ENCODE data around the gene RBM41. TPM values are rescaled to one million over a fixed set of nuclear protein-coding genes. Genes with fewer than 3 reads are reported as not detected.
"Not testable (repeated sequence)": the region's sequence is repeated elsewhere in the genome, so short reads cannot be mapped to it uniquely, and the experiment has no call there.

RBM41 gene
- total RNA-seq, 4 donors from 2014 or later: 9.9 to 16.0 (median 13.2) TPM

DNA sequence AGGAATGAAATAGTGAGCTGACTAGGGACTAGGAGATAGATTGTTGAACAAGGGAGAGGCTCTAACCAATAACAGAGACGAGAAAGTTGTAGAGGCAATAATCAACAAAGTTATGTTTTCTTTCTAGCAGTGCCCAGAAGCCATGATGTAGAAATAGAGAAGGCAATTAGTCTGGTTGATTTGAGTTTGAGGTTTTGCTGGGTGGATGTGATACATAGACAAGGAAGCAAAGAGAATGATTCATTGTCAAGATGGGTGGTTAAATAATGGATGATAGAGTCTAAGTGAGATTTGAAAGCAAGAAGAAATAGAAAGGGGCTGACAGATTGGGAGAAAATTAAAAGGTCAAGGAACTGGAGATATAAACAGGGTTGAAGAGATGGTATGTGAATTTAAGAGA is 11.2 kb downstream of the RBM41 start:
- ATAC-seq: no peak
- H3K4me3 ChIP-seq: no peak overlapping the region
- TF ChIP-seq, protein P1, sequence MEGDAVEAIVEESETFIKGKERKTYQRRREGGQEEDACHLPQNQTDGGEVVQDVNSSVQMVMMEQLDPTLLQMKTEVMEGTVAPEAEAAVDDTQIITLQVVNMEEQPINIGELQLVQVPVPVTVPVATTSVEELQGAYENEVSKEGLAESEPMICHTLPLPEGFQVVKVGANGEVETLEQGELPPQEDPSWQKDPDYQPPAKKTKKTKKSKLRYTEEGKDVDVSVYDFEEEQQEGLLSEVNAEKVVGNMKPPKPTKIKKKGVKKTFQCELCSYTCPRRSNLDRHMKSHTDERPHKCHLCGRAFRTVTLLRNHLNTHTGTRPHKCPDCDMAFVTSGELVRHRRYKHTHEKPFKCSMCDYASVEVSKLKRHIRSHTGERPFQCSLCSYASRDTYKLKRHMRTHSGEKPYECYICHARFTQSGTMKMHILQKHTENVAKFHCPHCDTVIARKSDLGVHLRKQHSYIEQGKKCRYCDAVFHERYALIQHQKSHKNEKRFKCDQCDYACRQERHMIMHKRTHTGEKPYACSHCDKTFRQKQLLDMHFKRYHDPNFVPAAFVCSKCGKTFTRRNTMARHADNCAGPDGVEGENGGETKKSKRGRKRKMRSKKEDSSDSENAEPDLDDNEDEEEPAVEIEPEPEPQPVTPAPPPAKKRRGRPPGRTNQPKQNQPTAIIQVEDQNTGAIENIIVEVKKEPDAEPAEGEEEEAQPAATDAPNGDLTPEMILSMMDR (IDR thresholded peaks at IDR 0.05 in 4 of 5, conservative IDR thresholded peaks at IDR 0.05 in 1 of 5): no peak
- no peak for TF ChIP-seq POLR2A (IDR thresholded peaks at IDR 0.05)
- H3K9me3 ChIP-seq: no peaks in the 10 kb centered on the region
- no peaks in the 10 kb centered on the region for H3K36me3 ChIP-seq
- H3K27me3 ChIP-seq: peaks cover 0 to 6% (median 0%) of the 10 kb centered on the region in 3 donors
- H3K4me1 ChIP-seq: no peaks in the 10 kb centered on the region
- DNase-seq: no peak
- intact Hi-C loops (cut with DNase I; ENCODE audit: low total_unique reads) (no loop called here), in situ Hi-C loops (cut with MboI; ENCODE audit: low sequenced_read_pairs in 4 of 4) (no loop called here)
- H3K27ac ChIP-seq: no peak overlapping the region

DNA sequence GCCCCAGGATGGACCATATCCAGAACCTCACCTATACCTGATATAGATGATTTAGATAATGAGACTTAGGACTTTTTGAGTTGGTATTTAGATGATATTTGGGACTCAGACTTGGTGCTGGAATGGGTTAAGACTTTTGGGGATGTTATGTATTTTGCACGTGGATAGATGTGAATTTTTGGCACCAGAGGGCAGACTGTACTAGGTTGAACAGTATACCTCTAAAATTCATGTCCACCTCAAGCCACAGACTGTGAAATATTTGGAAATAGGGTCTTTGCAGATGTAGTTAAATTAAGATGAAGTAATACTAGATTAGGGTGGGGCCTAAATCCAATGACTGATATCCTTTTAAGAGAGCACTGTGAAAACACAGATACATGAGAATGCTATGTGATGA is 15.6 kb downstream of the RBM41 start:
- H3K27ac ChIP-seq: no peak overlapping the region
- H3K9me3 ChIP-seq: no peaks in the 10 kb centered on the region
- in situ Hi-C loops (cut with MboI; ENCODE audit: low sequenced_read_pairs in 4 of 4) (no loop called here), intact Hi-C loops (cut with DNase I; ENCODE audit: low total_unique reads) (no loop called here)
- DNase-seq (no peak), ATAC-seq (no peak)
- H3K36me3 ChIP-seq: no peaks in the 10 kb centered on the region
- H3K4me1 ChIP-seq: no peaks in the 10 kb centered on the region
- TF ChIP-seq POLR2A (IDR thresholded peaks at IDR 0.05): no peak
- TF ChIP-seq, protein P1 (IDR thresholded peaks at IDR 0.05 in 4 of 5, conservative IDR thresholded peaks at IDR 0.05 in 1 of 5): no peak
- H3K4me3 ChIP-seq: no peak overlapping the region
- no peaks in the 10 kb centered on the region for H3K27me3 ChIP-seq

DNA sequence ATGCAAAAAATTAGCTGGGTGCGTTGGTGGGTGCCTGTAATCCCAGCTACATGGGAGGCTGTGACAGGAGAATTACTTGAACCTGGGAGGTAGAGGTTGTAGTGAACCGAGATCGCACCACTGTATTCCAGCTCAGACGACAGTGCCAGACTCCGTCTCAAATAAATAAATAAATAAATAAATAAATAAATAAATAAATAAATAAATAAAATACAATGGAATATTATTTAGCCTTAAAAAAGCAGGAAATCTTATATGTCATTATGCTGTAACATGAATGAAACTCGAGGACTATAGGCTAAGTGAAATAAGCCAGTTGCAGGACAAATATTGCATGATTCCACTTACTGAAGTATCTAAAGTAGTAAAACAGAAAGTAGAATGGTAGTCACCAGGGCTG is 42.5 kb downstream of the RBM41 start:
- no peak for ATAC-seq
- no peak for DNase-seq
- H3K36me3 ChIP-seq: peaks cover 0 to 5% of the 10 kb centered on the region in 2 donors
- H3K4me1 ChIP-seq: no peaks in the 10 kb centered on the region
- H3K27me3 ChIP-seq: no peaks in the 10 kb centered on the region
- H3K9me3 ChIP-seq: peaks cover 0 to 10% (median 0%) of the 10 kb centered on the region in 3 donors
- in situ Hi-C loops (cut with MboI; ENCODE audit: low sequenced_read_pairs in 4 of 4) (no loop called here), intact Hi-C loops (cut with DNase I; ENCODE audit: low total_unique reads) (no loop called here)
- H3K27ac ChIP-seq: no peak overlapping the region
- TF ChIP-seq POLR2A (IDR thresholded peaks at IDR 0.05): no peak
- TF ChIP-seq, protein P1 (IDR thresholded peaks at IDR 0.05 in 4 of 5, conservative IDR thresholded peaks at IDR 0.05 in 1 of 5): no peak
- no peak overlapping the region for H3K4me3 ChIP-seq

DNA sequence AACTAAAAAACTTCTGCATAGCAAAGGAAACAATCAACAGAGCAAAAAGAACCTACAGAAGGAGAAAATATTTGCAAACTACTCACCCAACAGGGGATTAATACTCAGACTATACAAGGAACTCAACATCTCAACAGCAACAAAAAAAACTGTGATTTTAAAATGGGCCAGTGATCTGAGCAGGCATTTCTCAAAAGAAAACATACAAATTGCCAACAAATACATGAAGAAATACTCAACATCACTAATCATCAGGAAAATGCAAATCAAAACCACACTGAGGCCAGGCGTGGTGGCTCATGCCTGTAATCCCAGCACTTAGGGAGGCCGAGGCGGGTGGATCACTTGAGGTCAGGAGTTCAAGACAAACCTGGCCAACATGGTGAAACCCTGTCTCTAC is 60.9 kb downstream of the RBM41 start:
- DNase-seq; H3K4me3 ChIP-seq; H3K4me1 ChIP-seq; ATAC-seq; in situ Hi-C loops (cut with MboI; ENCODE audit: low sequenced_read_pairs in 4 of 4); H3K36me3 ChIP-seq; H3K9me3 ChIP-seq; H3K27ac ChIP-seq; intact Hi-C loops (cut with DNase I; ENCODE audit: low total_unique reads); H3K27me3 ChIP-seq: not testable (repeated sequence)

DNA sequence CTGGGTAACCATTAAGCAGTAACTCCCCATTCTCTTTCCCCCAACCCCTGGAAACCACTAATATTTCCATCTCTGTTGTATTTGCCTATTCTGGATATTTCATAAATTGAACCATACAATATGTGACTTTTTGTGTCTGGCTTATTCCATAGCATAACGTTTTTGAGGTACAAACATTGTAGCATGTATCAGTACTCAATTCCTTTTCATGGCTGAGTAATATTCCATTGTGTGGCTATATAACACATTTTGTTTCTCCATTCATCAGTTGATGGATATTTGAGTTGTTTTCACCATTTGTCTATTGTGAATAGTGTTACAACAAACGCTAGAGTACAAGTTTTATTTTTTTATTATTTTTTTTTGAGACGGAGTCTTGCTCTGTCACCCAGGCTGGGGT is 63.6 kb downstream of the RBM41 start:
- H3K4me1 ChIP-seq: no peaks in the 10 kb centered on the region
- ATAC-seq (no peak), DNase-seq (no peak)
- H3K27ac ChIP-seq: no peak overlapping the region
- in situ Hi-C loops (cut with MboI; ENCODE audit: low sequenced_read_pairs in 4 of 4) (no loop called here), intact Hi-C loops (cut with DNase I; ENCODE audit: low total_unique reads) (no loop called here)
- H3K36me3 ChIP-seq: no peaks in the 10 kb centered on the region
- H3K27me3 ChIP-seq: no peaks in the 10 kb centered on the region
- TF ChIP-seq, protein P1 (IDR thresholded peaks at IDR 0.05 in 4 of 5, conservative IDR thresholded peaks at IDR 0.05 in 1 of 5): no peak
- no peak for TF ChIP-seq POLR2A (IDR thresholded peaks at IDR 0.05)
- no peak overlapping the region for H3K4me3 ChIP-seq
- H3K9me3 ChIP-seq: no peaks in the 10 kb centered on the region

Data from gastrocnemius medialis (tissue), 4 donors.